Sigmoid colon (tissue), 4 donors: ENCODE results near the gene CTBP2.

ENCODE experiments used
- POLR2A ChIP-seq, 2 donors: fragments of 450-650 bp; IDR thresholded peaks; one replicate each; pipeline ENCODE4 v1.6.1; 2016; ENCODE audit warnings: antibody characterized with exemption in 2 of 2, mild to moderate bottlenecking in 2 of 2, moderate library complexity in 2 of 2
- POLR2AphosphoS5 ChIP-seq, 4 donors: sonication (generic); formaldehyde crosslinking; IDR thresholded peaks; one replicate each; pipeline ENCODE4 v1.6.1; 2017; ENCODE audit warnings: antibody characterized with exemption in 4 of 4
- TF ChIP-seq, protein P1 (sequence below), 4 experiments: fragments of 450-650 bp in 3 of 4; fragments of 200-600 bp in 1 of 4; IDR thresholded peaks; one replicate each; pipeline ENCODE4 v1.5.1; 2016 to 2019; ENCODE audit warnings: antibody characterized with exemption in 4 of 4, mild to moderate bottlenecking in 3 of 4, moderate library complexity in 2 of 4

DNA sequence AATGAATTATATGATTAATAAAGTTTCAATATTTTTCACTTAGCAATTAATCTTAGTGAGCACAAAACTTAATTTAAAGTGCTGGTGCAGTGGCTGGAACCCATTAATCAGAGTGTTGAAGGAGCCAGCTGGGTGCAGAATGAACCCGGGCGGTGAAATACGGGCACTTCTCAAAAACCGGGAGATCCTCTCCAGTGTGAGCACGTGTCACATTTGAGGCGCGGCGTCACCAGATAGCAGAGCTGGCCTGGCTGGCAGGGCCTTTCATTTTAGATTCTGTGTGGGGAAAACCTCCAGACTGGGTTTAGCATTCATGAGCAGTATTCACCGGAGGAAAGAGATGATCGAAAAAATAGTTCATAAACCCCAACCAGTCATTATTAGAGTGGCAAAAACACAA lies 34.5 kb upstream of the CTBP2 start:
- TF ChIP-seq, protein P1, sequence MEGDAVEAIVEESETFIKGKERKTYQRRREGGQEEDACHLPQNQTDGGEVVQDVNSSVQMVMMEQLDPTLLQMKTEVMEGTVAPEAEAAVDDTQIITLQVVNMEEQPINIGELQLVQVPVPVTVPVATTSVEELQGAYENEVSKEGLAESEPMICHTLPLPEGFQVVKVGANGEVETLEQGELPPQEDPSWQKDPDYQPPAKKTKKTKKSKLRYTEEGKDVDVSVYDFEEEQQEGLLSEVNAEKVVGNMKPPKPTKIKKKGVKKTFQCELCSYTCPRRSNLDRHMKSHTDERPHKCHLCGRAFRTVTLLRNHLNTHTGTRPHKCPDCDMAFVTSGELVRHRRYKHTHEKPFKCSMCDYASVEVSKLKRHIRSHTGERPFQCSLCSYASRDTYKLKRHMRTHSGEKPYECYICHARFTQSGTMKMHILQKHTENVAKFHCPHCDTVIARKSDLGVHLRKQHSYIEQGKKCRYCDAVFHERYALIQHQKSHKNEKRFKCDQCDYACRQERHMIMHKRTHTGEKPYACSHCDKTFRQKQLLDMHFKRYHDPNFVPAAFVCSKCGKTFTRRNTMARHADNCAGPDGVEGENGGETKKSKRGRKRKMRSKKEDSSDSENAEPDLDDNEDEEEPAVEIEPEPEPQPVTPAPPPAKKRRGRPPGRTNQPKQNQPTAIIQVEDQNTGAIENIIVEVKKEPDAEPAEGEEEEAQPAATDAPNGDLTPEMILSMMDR (IDR thresholded peaks at IDR 0.05): no peak
- TF ChIP-seq POLR2AphosphoS5 (IDR thresholded peaks at IDR 0.05) (no peak), POLR2A (IDR thresholded peaks at IDR 0.05) (no peak)
